Common myeloid progenitor, CD34-positive (primary cell): ENCODE data around the gene TMEM108.

Source experiments
- CTCF ChIA-PET: fragments of 350-600 bp; sonication (Branson Sonifier 250); formaldehyde crosslinking; loops from one replicate; lab custom pipeline; 2021; ENCODE audit warnings: antibody characterized with exemption; lab: Charles Lee
- POLR2A ChIA-PET: fragments of 350-600 bp; sonication (Branson Sonifier 250); formaldehyde crosslinking; loops from one replicate; lab custom pipeline; 2021; ENCODE audit warnings: antibody characterized with exemption; lab: Charles Lee
- DNase-seq, 3 donors: peaks; one replicate each; pipeline versions ENCODE4 v3.0.0 to v3.0.0-alpha.2; 2013
- H3K27ac ChIP-seq, 2 experiments: 1 replicate in 1 of 2; 2 replicates in 1 of 2; pipeline ENCODE4 v1.7.0; 2013; ENCODE audit warnings: inconsistent platforms in 2 of 2, low read length in 2 of 2, mild to moderate bottlenecking in 2 of 2, low read depth in 1 of 2, moderate library complexity in 1 of 2; ENCODE audit not compliant: severe bottlenecking in 2 of 2, insufficient read depth in 1 of 2, poor library complexity in 1 of 2
- H3K27me3 ChIP-seq, 5 experiments: replicated peaks in 2 of 5; 1 replicate in 3 of 5; 2 replicates in 2 of 5; pipeline versions ENCODE4 v1.6.1 to v1.7.0; 2013; ENCODE audit warnings: low read length in 4 of 5, mild to moderate bottlenecking in 2 of 5, moderate library complexity in 2 of 5, inconsistent platforms in 1 of 5; ENCODE audit not compliant: insufficient read depth in 5 of 5, control insufficient read depth in 4 of 5
- H3K36me3 ChIP-seq, 4 experiments: 1 replicate in 2 of 4; 2 replicates in 2 of 4; pipeline versions ENCODE4 v1.6.1 to v1.7.0; 2013; ENCODE audit warnings: low read length in 3 of 4, control low read depth in 1 of 4, mild to moderate bottlenecking in 1 of 4; ENCODE audit not compliant: control insufficient read depth in 4 of 4, insufficient read depth in 4 of 4
- H3K4me1 ChIP-seq, 4 experiments: 1 replicate in 3 of 4; 2 replicates in 1 of 4; pipeline versions ENCODE4 v1.6.1 to v1.7.1; 2013; ENCODE audit warnings: low read length in 3 of 4, mild to moderate bottlenecking in 3 of 4, control low read depth in 1 of 4, inconsistent platforms in 1 of 4, moderate library complexity in 1 of 4; ENCODE audit not compliant: control insufficient read depth in 4 of 4, insufficient read depth in 4 of 4; ENCODE audit errors: control extremely low read depth in 1 of 4
- H3K4me3 ChIP-seq, 7 experiments: 1 replicate in 4 of 7; 2 replicates in 3 of 7; pipeline versions ENCODE4 v1.5.1 to v1.7.0; 2013; ENCODE audit warnings: mild to moderate bottlenecking in 7 of 7, low read length in 6 of 7, moderate library complexity in 6 of 7, inconsistent platforms in 2 of 7, low read depth in 2 of 7, control low read depth in 1 of 7; ENCODE audit not compliant: insufficient read depth in 4 of 7, control insufficient read depth in 1 of 7; ENCODE audit errors: extremely low read depth in 1 of 7
- H3K9me3 ChIP-seq, 5 experiments: 1 replicate in 4 of 5; 2 replicates in 1 of 5; pipeline versions ENCODE4 v1.6.1 to v1.7.1; 2013; ENCODE audit warnings: low read length in 4 of 5, mild to moderate bottlenecking in 2 of 5, inconsistent platforms in 1 of 5, low read depth in 1 of 5, moderate library complexity in 1 of 5; ENCODE audit not compliant: control insufficient read depth in 4 of 5, insufficient read depth in 2 of 5; ENCODE audit errors: control extremely low read depth in 1 of 5
- WGBS: methylation state at CpG from one replicate; pipeline ENCODE4 v1.1.5; 2013; ENCODE audit not compliant: insufficient coverage; 5-methylcytosine and 5-hydroxymethylcytosine counted together

Gene TMEM108

DNA sequence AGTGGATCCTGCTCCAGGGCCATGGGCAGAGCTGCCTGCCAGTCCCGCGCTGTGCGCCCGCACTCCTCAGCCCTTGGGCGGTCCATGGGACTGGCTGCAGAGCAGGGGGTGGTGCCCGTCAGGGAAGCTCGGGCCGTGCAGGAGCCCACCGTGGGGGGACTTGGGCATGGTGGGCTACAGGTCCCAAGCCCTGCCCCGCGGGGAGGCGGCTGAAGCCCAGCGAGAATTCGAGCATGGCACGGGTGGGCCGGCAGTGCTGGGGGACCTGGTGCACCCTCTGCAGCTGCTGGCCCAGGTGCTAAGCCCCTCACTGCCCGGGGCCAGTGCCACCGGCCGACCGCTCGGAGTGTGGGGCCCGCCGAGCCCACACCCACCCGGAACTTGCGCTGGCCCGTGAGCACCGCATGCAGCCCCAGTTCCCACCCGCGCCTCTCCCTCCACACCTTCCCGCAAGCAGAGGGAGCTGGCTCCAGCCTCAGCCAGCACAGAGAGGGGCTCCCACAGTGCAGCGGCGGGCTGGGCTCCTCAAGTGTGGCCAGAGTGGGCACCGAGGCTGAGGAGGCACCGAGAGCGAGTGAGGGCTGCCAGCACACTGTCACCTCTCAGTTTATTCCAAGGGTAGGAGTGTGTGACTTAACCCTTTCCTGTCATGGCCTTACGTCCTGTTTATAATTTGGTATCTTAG lies 129.3 kb downstream of the TMEM108 start:
- POLR2A ChIA-PET, result no interaction called here
- CTCF ChIA-PET, result no interaction called here
- 99% methylated on average over 32 of the region's 36 CpGs for WGBS

DNA sequence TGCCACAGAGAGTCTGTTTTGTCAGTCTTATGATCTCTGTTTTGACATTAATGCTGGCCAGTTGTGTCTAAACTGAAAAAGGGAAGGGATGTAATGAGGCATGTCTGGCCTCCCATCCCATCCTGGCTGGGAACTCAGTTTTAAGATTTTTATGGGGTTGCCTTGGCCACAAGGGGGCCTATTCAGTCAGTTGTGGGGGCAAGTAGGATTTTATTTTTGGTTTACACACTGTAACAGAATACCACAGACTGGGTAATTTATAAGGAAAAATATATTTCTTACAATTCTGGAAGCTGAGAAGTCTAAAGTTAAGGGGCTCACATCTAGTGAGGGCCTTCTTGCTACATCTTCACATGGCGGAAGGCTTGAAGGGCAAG lies 129.8 kb downstream of the TMEM108 start:
- Histone ChIP-seq H3K36me3 (no peaks in the 10 kb centered on the region), H3K4me1 (no peaks in the 10 kb centered on the region), H3K9me3 (no peaks in the 10 kb centered on the region), H3K27ac (no peak overlapping the region), H3K27me3 (peaks cover 0 to 2% (median 0%) of the 10 kb centered on the region in 5 experiments), H3K4me3 (no peak overlapping the region)
- ChIA-PET CTCF (no interaction called here), POLR2A (no interaction called here)
- WGBS, result 83% methylated on average over 1 of the region's 1 CpG
- DNase-seq, result peak in 1 of 3 donors; percentile 5

More for the DNA sequence above, 129.3 kb downstream of the TMEM108 start:
- Histone ChIP-seq H3K9me3 (no peaks in the 10 kb centered on the region), H3K4me1 (no peaks in the 10 kb centered on the region), H3K27ac (no peak overlapping the region), H3K36me3 (no peaks in the 10 kb centered on the region), H3K27me3 (peaks cover 0 to 2% (median 0%) of the 10 kb centered on the region in 5 experiments), H3K4me3 (no peak overlapping the region)
- DNase-seq, result no peak

DNA sequence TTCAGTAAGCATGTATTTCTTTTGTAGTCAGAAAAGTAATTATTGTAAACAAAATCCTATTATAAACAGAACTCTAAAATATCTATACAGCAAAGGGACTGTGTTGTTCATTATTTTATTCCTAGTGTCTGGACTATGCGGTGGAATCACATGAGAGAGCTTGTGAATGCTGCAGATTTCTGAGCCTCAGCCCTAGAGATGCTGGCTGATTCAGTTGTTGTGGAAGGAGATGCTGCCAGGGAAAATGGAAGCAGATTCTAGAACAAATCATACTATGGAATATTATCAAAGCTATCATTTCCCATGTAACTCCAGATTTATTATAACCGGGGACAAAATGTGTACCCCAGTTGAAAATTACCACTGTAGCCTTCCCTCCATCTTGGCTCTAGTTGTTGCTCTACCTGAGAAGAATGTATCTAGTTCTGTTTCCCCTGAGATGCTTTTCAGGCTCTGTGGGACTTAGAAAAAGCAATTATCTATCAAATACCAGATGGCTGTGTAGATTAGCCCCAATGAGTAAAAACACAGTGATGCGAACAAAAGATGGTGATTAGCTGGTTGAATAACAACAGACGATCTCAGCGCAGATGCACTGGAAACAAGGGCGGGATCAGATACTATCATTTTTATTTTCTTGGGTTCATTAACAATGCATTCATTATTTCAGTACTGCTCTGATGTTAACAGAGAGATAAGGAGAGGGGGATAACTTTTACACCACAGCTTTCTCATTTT lies 131.3 kb downstream of the TMEM108 start:
- 100% methylated on average over 2 of the region's 6 CpGs for WGBS
- no peaks in the 10 kb centered on the region for H3K36me3 ChIP-seq
- POLR2A ChIA-PET, result no interaction called here
- H3K9me3 ChIP-seq, result peaks cover 0 to 8% (median 0%) of the 10 kb centered on the region in 5 experiments
- no peak overlapping the region for H3K27ac ChIP-seq
- CTCF ChIA-PET, result no interaction called here
- H3K27me3 ChIP-seq, result no peaks in the 10 kb centered on the region
- H3K4me3 ChIP-seq, result no peak overlapping the region
- H3K4me1 ChIP-seq, result no peaks in the 10 kb centered on the region
- no peak for DNase-seq

DNA sequence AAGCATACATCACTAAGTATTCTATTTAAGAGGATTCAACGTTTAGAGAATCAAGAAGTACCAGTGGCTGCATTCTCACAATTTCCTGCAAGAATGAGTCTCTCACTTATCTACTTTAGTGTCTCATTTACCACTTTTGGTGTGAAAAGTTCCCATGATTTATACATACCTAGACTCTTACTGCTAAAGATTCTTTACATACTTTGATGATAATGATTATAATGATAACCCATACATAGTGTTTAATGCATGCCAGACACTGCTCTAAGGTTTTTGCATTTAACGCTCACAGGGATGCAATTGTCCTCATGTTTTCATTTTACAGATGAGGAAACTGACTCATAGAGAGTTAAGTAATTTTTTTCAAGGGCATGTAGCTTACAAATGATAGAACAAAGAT lies 133.6 kb downstream of the TMEM108 start:
- H3K9me3 ChIP-seq, result peaks cover 0 to 8% (median 0%) of the 10 kb centered on the region in 5 experiments
- no peaks in the 10 kb centered on the region for H3K27me3 ChIP-seq
- ChIA-PET POLR2A (no interaction called here), CTCF (no interaction called here)
- H3K36me3 ChIP-seq, result no peaks in the 10 kb centered on the region
- no peak overlapping the region for H3K27ac ChIP-seq
- no peak overlapping the region for H3K4me3 ChIP-seq
- DNase-seq, result no peak
- H3K4me1 ChIP-seq, result no peaks in the 10 kb centered on the region
- WGBS, result no CpG with 5 or more reads among the region's 2 CpGs

DNA sequence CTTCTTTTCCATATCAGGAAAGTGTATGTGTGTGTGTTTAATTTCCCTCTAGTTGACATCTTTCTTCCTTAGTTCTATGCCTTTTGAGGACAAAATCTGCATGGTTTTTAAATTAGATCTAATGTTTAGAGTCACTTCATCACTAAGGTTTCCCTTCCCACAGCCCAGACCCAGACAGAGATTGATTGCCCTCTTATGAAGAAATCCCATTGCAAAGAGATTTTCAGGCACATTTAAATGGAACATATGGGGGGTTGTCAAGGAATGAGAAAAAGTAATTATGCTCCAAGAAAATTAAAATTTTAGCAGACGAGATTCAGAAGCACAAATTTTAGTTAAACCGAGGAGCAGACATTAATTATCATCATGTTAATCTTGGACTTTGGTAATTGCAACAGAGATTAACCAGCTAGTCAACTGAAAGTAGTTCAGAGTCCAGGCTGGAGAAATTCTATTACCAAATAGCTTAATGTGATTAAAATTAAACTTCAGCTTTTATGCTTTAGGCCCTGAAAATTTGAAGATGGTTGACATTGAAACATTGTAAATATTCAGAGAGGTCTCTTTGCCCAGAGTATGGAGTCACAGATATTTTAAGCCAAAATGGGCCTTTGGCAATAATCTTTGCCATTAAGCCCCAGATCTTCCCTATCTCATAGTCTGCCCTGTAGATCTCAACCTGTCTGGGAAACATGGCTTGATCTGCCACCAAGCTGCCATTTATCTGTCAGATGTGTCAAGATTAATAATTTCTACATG lies 143.4 kb downstream of the TMEM108 start:
- Histone ChIP-seq H3K9me3 (no peaks in the 10 kb centered on the region), H3K4me3 (no peak overlapping the region), H3K27ac (no peak overlapping the region), H3K4me1 (no peaks in the 10 kb centered on the region), H3K36me3 (no peaks in the 10 kb centered on the region), H3K27me3 (peaks cover 0 to 2% (median 0%) of the 10 kb centered on the region in 5 experiments)
- no peak for DNase-seq
- ChIA-PET CTCF (interaction anchor here (0.9 kb wide), 1 partner anchor 29 kb away, joined by 3 read pairs; no protein-coding TSS in a partner anchor), POLR2A (no interaction called here)
- 100% methylated on average over 2 of the region's 2 CpGs for WGBS

DNA sequence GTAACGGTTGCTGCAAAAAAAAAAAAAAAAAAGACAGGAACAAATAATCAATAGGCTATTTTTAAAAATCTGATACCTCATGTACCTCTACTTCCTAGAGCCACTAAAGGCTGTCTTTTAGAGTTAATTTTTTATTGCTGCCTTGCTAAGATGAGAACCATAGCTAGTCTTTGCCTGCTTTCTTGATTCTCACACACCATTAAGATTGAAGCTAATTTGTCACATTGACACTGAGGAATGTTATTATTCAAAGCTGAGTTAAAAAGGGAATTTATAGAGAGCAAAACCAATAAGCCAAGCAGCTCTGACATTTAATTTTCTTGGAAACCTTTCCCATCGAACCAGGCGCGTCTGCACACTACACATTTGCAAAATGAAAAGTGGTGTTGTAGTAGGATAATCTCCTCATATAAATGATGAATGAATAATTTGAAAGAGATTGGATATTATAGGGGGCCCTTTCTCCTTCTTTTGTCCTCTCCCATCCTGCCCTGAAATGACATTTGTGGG lies 149.7 kb downstream of the TMEM108 start:
- no peak for DNase-seq
- peaks cover 0 to 2% (median 0%) of the 10 kb centered on the region in 5 experiments for H3K27me3 ChIP-seq
- no peaks in the 10 kb centered on the region for H3K36me3 ChIP-seq
- no peaks in the 10 kb centered on the region for H3K4me1 ChIP-seq
- 100% methylated on average over 1 of the region's 4 CpGs for WGBS
- no peak overlapping the region for H3K27ac ChIP-seq
- ChIA-PET POLR2A (no interaction called here), CTCF (no interaction called here)
- H3K4me3 ChIP-seq, result no peak overlapping the region
- peaks cover 0 to 1% (median 0%) of the 10 kb centered on the region in 5 experiments for H3K9me3 ChIP-seq
